ENCODE measurements around the gene COX6A1. TPM values are rescaled to one million over a fixed set of nuclear protein-coding genes. Genes with fewer than 3 reads are reported as not detected.
"Not testable (repeated sequence)": the region's sequence is repeated elsewhere in the genome, so short reads cannot be mapped to it uniquely, and the experiment has no call there.

COX6A1 gene
- total RNA-seq, 1 donor from 2014 or later, result 300 TPM

GRCh38 chr12:120466560-120467315, 28.8 kb downstream of the COX6A1 start:
- ATAC-seq, result peak; percentile 25
- no peak for DNase-seq (ENCODE audit: low spot score)

- ATAC-seq (no peak), DNase-seq (ENCODE audit: low spot score) (no peak)
Measured at GRCh38 chr12:120467439-120467838, 29.5 kb downstream of the COX6A1 start.

- DNase-seq (ENCODE audit: low spot score) (peak; percentile 51), ATAC-seq (peak; percentile 30)
Measured at GRCh38 chr12:120468325-120468820, 30.5 kb downstream of the COX6A1 start.

GRCh38 chr12:120468821-120469449, 31.0 kb downstream of the COX6A1 start:
- peak; percentile 22 for ATAC-seq
- peak; percentile 53 for DNase-seq (ENCODE audit: low spot score)

GRCh38 chr12:120469450-120470149, 31.7 kb downstream of the COX6A1 start, which contains the start of gene SRSF9:
TSS of gene SRSF9 (minus strand) at chr12:120469748. CDS start at chr12:120469609, 139 bp downstream.
- peak; percentile 94 for ATAC-seq
- DNase-seq (ENCODE audit: low spot score), result peak; percentile 96

- ATAC-seq (peak; percentile 39), DNase-seq (ENCODE audit: low spot score) (no peak)
Measured at GRCh38 chr12:120470150-120470784, 32.4 kb downstream of the COX6A1 start.

- DNase-seq (ENCODE audit: low spot score), result no peak
Measured at GRCh38 chr12:120472521-120472920, 34.6 kb downstream of the COX6A1 start.

GRCh38 chr12:120473807-120474615, 36.1 kb downstream of the COX6A1 start:
- DNase-seq (ENCODE audit: low spot score) (no peak), ATAC-seq (no peak)

More at GRCh38 chr12:120472521-120472920, 34.6 kb downstream of the COX6A1 start:
- no peak for ATAC-seq

GRCh38 chr12:120474616-120474960, 36.7 kb downstream of the COX6A1 start:
- DNase-seq (ENCODE audit: low spot score), result no peak
- ATAC-seq, result no peak

GRCh38 chr12:120475643-120476042, 37.7 kb downstream of the COX6A1 start:
- ATAC-seq (no peak), DNase-seq (ENCODE audit: low spot score) (no peak)

GRCh38 chr12:120479458-120479857, 41.5 kb downstream of the COX6A1 start:
- ATAC-seq (no peak), DNase-seq (ENCODE audit: low spot score) (no peak)

- no peak for DNase-seq (ENCODE audit: low spot score)
- ATAC-seq, result no peak
Measured at GRCh38 chr12:120480211-120480610, 42.3 kb downstream of the COX6A1 start.

- DNase-seq (ENCODE audit: low spot score) (no peak), ATAC-seq (no peak)
Measured at GRCh38 chr12:120481022-120481767, 43.3 kb downstream of the COX6A1 start.

- ATAC-seq (no peak), DNase-seq (ENCODE audit: low spot score) (no peak)
Measured at GRCh38 chr12:120483621-120484020, 45.7 kb downstream of the COX6A1 start.

GRCh38 chr12:120485961-120486881, 48.3 kb downstream of the COX6A1 start:
- no peak for ATAC-seq
- DNase-seq (ENCODE audit: low spot score), result no peak

GRCh38 chr12:120487552-120487951, 49.6 kb downstream of the COX6A1 start:
- not testable (repeated sequence) for DNase-seq (ENCODE audit: low spot score); ATAC-seq

GRCh38 chr12:120488057-120488640, 50.2 kb downstream of the COX6A1 start:
- no peak for ATAC-seq
- no peak for DNase-seq (ENCODE audit: low spot score)

- ATAC-seq (no peak), DNase-seq (ENCODE audit: low spot score) (no peak)
Measured at GRCh38 chr12:120489018-120489417, 51.1 kb downstream of the COX6A1 start.
